NOMO-1 treated with DMSO at 0.1 percent for 48 hours (cell line): ENCODE data around the gene TFDP1.

Source experiments
- DNase-seq: peaks from one replicate; lab custom pipeline; 2025; ENCODE audit not compliant: unreplicated experiment; lab: John Stamatoyannopoulos, UW

TFDP1 gene

GRCh38 chr13:113631341-113632095 is 47.0 kb downstream of the TFDP1 start:
- DNase-seq: no peak

- DNase-seq: no peak
Observed at GRCh38 chr13:113632706-113633484, 48.3 kb downstream of the TFDP1 start.

DNA sequence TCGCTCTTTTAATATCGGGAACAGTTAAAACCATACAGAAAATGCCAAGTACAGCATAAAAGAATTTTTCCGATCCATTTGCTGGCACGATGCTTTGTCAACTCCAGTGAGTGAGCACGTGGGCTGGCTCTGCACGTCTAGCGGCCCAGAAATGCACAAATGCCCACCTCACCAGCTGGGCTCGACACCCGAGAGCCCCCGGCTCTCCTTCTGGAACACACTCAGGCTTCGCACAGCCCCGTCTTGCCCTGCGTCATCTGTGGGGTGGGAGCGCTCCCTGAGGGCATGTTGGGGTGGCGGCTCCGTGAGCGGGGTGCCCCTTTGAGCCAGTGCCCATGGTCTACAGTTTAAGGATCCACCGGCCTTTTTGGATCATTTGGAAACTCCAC is 48.9 kb downstream of the TFDP1 start:
- no peak for DNase-seq

DNA sequence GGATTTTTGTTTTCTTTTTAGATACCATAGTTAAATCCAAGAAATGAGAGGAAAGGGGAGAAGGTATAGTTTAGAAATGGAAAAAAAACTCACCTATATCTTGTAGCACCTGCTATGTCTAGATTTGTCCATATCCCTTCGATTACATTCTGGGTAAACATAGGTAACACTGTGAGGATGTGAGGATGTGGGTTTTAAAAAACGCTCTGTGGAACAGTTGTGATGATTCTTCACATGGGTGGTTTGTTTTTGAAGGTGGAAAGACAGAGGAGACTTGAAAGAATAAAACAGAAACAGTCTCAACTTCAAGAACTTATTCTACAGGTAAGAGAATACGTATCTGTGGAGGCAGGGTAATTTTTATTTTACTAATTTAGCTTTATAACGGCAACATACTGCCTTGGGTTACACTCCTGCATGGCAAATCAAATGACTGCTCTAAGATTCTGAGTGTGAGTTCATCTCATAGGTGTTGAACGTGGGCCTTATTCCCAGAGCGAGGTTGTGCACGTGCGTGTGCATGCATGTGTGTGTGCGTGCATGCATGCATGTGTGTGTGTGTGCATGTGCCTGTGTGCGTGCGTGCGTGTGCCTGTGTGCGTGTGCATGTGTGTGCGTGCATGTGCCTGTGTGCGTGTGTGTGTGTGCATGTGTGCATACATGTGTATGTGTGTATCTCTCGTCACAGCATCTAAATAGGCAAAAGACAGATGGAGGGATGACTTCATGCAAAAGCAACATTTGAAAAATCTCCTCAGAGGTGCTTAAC is 49.9 kb downstream of the TFDP1 start:
- no peak for DNase-seq

DNA sequence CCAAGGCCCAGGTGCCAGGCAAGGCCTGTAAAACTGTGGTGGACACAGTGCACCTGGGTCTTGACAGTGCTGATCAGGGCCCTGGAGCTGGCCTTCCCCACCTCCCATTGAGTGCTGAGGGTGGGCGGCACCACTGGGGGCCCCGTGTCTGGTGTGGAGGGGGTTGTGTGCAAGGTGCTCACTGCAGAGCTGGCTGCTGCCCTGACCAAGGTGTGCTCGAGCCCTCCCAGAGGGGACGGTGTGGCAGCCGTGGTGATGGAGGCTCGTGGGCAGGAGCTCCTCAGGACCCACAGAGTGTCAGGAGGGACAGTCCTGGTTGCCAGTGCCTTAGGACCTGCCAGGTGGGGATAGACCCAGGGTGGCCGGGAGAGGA is 50.5 kb downstream of the TFDP1 start:
- no peak for DNase-seq

DNA sequence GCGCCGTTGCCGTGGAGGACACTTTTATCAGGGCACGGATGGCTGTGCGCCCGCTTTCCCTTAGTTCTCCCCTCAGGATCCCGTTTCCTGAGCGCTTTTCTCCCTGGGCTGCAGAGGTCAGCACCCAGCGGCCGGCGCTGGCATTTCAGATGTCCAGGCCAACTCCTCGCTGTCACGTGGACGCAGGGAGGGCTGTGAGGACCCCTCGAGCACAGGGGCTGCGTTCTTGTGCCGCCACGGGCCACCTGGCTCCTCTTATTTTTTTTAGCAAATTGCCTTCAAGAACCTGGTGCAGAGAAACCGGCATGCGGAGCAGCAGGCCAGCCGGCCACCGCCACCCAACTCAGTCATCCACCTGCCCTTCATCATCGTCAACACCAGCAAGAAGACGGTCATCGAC is 51.2 kb downstream of the TFDP1 start:
- no peak for DNase-seq

DNA sequence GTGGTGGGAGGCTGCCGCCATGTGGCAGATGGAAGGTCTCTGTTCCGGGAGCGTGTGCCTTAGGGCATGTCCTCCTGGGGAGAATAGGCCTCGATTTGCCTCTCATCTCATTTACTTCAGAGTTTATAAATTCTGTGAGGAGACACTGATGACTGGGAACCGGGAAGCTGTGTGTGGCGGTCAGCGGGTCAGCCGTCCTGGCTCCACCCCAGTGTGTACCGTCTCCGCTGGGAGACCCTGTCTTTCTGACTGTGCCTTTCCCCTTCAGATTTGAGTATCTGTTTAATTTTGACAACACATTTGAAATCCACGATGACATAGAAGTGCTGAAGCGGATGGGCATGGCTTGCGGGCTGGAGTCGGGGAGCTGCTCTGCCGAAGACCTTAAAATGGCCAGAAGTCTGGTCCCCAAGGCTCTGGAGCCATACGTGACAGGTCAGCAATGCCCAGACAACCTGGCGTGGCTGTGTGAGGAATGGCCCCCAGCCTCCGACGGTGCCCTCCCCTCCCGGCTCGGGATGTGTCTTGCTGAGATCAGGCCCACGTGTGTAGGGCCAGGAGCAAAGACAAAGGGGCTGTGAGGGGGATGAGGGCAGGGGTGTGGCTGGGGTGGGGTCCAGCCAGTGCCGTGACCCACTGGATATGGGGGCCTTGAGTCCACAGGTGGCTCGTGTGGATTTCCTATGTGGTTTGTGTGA is 51.9 kb downstream of the TFDP1 start:
- no peak for DNase-seq

- DNase-seq: no peak
Observed at GRCh38 chr13:113637262-113638160, 53.0 kb downstream of the TFDP1 start.

GRCh38 chr13:113638173-113638746 is 53.7 kb downstream of the TFDP1 start:
- DNase-seq: no peak

GRCh38 chr13:113638806-113639205 is 54.3 kb downstream of the TFDP1 start:
- no peak for DNase-seq

GRCh38 chr13:113639616-113640262 is 55.2 kb downstream of the TFDP1 start:
- DNase-seq: no peak

- no peak for DNase-seq
Observed at GRCh38 chr13:113641426-113641825, 56.9 kb downstream of the TFDP1 start.

DNA sequence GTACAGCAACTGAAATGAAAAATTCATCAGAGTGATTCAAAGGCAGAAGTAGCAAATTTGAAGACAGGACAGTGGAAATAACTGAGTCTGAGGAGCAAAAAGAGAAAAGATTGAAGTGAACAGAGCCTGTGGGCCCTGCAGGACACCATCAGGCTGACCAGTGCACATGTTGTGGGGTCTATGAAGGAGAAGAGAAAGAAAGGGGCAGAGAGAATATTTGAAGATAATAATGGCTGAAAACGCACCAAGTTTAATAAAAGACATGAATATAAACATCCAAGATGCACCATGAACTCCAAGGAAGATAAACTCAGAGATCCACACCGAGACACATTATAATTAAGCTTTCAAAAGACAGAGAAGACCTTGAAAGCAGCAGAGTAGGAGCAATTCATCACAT is 58.0 kb downstream of the TFDP1 start:
- DNase-seq: no peak

DNA sequence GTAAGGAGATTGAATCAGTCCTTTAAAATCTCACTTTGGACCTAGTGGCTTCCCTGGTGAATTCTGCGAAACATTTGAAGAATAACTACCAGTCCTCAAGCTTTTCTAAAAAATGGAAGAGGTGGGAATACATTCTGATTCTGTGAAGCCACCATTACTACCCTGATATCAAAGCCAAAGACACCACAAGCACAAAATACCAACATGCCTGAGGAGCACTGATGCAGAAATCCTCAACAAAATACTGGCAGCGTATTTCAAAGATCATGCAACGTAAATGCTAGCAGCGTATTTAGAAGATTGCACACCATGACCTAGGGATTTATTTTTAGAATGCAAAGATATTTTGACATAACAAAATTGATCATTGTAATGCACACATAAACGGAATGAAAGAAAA is 59.0 kb downstream of the TFDP1 start:
- no peak for DNase-seq

DNA sequence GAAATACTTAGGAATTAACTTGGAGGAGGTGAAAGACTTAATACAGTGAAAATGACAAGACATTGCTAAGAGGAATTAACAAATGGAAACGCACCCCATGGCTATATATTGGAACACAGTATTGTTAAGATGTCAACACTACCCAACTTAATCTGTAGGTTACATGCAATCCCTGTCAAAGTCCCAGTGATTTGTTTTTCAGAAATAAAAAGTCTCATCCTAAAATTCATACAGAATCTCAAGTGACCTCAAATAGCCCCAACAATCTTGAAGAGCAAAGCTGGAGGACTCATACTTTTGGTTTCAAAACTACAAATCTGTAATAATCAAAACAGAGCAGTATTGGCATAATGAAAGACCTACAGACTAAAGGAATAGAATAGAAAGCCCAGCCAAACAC is 60.2 kb downstream of the TFDP1 start:
- no peak for DNase-seq

DNA sequence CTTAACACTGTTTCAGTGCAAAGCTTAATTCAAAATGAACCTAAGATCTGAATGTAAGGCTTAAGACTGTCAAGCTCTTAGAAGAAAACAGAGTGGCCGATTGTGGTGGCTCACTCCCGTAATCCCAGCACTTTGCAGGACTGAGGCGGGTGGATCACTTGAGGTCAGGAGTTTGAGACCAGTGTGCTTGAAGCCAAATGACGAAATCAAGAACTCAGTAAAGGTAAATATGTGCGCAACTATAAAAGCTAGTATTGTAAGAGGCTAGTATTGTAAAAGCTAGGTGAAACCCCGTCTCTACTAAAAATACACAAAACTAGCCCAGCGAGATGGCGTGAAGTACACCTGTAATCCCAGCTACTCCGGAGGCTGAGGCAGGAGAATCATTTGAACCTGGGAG is 60.8 kb downstream of the TFDP1 start:
- DNase-seq: no peak

DNA sequence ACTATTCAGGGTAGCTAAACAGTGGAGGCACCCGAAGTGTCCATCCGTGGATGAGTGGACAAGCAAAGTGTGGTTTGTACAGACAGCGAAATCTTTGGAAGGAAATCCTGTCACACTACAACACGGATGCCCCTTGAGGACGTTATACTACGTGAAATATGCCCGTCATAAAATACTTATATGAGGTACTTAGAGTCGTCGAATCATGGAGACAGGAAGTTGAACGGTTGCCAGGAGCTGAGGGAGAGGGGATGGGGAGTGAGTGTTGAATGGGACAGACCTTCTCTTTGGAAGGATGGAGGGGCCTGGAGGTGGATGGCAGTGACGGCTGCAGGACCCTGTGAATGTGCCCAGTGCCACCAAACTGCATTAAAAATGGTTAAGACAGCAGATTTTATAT is 61.8 kb downstream of the TFDP1 start:
- DNase-seq: no peak

DNA sequence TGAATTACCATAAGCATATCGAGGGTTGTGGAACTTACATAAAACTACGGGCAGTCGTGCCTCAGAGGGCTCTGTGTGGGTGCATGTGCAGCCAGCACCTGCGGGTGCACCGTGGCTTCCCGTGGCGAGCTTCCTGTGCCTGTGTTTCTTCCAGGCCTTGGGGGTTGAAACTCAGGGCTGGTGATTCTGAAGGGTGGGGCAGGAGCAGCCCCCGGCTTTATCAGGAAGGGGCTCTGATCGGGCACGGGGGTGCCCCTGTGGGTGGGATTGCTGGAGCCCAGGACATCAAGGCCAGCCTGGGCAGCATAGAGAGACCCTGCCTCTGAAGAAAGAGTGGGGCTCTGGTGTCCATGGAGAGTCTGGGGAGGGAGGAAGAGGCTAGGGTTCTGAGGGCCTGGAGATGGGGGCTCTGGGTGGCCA is 62.4 kb downstream of the TFDP1 start:
- no peak for DNase-seq
